T-helper 9 cell (primary cell): ENCODE data around the gene GABRB3.
"Not testable (repeated sequence)": the region's sequence is repeated elsewhere in the genome, so short reads cannot be mapped to it uniquely, and the experiment has no call there.

Experiments
- DNase-seq: peaks from one replicate; pipeline ENCODE4 v3.0.0-alpha.2; 2020

Gene GABRB3

DNA sequence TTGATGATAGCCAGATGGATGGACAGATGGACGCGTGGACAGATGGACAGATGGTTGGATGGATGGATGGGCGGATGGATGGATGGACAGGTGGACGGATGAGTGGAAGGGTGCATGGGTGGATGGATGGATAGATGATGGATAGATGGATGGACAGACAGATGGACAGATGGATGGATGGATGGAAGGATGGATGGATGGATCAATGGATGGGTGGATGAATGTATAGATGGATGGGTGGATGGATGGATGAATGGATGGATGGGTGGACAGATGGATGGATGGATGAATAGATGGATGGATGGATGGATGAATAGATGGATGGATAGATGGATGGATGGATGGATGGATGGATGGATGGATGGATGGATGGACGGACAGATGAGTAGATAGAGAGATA is 40.9 kb downstream of the GABRB3 start:
- DNase-seq, result no peak

DNA sequence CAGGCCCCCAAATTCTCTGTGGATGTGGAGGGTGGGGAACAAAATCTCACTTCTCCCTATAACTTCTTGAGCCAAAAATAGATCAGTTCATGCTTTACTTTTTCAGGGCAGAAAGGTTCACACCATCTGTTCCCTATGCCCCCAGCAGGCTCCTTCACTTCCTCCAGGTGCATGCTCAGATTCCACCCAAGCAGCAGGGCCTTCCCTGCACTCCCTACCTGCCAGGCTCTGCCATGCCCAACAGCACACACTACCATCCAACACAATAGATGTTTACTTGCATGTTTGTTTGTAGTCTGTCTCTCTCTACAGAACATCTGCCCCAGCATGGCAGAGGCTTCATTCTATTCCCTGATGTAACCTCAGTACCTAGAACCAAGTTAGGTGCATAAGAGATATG is 43.3 kb downstream of the GABRB3 start:
- DNase-seq, result no peak

DNA sequence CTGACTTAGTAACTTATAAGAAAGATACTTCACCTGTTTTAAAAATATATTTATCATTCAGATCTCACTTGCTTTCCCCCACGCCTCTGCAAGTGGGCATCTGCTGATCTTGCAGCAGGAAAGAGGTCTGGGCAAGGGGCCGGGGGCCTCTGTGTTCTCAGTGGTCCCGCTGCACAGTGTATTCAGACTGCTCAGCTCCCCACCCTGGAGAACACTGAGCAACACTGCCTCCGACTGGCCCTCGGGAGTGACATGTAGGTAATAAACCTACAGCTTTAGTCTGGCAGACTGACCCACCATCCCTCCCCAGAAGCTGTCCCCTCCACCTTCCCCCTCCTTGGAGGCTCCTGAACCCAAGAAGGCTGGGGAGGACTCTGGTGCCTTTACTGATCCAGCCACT is 43.8 kb downstream of the GABRB3 start:
- no peak for DNase-seq

DNA sequence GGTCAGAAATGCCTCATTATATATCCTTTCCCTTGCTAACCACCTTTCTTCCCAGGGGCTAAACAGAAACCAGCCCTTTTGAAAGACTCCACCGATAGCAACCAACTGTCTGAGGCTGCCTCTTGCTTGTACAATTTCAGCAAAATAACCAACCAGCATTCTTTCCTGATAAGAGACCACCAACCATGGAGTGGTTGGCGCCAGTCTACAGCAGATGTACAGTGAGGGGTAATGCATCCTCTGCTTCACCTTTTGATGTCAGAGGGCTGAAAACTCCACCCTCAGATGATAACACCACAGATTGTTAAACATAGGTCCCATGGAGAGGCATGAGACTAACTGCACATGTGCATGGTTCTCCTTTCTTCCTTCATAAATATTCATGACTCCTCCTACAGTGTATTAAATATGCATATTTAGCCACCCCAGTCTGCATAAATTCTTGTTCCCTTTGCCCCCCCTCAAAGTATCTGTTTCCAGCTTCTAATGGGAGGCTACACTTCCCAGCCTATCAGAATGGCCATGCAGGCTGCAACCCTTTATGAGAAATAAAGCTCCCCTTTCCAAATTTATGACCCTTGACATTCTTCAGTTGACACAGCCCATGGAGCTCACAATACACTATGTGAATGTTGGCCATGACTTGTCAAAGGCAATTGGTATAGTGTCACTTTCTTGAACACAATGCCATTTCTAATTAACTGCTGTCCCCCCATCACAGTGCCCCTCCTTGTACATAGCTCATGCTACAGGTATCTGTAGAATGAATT is 48.3 kb downstream of the GABRB3 start:
- no peak for DNase-seq

DNA sequence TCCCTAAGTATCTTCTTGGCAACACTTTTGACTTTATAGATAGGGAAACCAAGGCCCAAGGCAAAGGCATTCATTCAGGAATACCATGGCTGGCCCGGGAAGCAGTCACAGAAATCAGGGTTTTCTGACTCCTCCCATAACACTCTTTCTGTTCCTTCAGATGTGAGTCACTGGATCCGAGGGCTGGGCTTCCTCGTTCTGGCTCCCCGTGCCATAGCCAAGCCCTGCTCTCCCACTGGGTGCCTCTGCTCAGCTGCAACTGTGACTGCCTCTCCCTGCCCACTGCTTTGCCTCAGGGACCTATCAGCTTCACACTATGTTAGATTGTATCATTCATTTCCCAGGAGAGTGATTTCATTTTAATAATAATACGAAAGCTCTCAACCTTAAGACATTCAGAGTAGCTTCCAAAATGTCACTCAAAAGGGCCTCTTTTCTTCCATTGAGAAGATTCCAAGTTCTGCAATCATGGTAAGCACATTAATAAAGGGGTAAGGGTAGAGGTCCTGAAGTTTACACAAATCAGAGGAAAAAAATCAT is 50.2 kb downstream of the GABRB3 start:
- no peak for DNase-seq

DNA sequence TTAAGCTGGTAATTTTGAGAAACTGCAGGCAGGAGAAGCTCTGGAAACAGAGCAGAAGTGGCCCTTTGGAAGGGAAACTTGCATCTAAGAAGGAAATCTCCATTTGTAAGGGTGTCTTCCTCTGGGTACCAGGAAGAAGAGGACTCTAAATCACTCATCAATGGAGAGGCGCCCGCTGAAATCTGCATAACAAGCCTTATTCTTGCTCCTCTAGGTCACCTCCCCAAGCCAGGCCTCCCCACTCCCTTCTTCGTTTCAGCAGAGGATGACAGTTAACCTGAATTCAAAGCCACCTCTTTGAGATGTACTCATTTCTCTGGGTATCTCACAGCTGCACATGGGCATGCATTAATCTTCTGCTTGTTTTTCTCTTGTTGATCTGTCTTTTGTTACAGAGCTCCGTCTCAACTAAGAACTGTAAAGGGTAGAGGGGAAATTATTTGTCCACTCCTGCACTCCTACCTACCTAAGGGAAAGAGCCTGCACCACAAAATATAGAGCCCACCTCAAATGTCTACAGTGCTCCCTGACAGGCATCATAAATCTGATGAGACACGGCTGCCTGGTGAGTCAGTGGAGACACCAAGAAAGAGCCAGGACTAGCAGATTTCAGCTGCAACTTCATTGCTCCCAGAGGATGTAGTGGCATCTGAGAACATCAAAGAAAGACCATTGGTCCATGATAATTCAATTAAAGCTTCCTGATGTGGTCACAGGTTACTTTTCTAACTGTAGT is 51.5 kb downstream of the GABRB3 start:
- DNase-seq, result no peak

DNA sequence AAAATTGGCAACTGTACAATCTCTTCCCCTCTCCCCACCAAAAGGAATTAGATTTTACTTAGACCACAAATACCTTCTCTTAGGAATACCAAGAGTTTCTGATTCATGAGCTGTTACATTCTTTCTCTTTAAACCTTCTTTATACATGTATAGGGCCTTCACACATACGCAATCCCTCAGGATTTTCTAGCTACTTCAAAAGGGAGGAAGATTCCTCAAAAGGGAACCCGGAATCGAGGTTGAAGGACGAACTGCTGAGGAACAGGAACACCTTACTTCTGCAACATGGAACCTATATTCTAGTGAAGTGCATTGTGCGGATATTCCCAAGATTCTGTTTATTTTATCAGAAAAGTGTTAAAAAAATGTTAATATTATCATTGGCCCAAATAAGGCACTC is 52.3 kb downstream of the GABRB3 start:
- DNase-seq, result no peak

DNA sequence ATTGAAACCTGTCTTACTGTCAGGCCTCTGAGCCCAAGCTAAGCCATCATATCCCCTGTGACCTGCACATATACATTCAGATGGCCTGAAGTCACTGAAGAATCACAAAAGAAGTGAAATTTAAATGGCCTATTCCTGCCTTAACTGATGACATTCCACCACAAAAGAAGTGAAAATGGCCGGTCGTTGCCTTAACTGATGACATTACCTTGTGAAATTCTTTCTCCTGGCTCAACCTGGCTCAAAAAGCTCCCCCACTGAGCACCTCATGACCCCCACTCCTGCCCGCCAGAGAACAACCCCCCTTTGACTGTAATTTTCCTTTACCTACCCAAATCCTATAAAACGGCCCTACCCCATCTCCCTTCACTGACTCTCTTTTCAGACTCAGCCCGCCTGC is 53.0 kb downstream of the GABRB3 start:
- not testable (repeated sequence) for DNase-seq

DNA sequence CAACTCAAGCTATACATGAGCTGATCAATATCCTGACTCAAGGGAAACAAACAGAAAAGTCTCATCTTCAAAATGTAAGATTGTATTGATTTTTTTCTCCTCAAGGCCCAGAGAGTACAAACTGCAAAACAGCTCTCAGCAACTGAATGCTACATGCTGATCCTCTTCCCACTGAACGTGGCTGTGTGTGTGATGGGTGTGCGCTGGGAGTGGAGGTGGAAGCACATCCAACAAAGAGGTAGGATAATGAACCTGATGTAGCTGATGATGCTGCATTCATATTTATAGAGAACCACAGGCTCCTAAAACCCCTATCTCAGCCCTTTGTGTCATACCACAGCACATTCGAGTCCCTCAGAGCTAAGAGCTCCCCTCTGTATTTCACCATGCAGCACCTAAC is 56.8 kb downstream of the GABRB3 start:
- DNase-seq, result no peak

DNA sequence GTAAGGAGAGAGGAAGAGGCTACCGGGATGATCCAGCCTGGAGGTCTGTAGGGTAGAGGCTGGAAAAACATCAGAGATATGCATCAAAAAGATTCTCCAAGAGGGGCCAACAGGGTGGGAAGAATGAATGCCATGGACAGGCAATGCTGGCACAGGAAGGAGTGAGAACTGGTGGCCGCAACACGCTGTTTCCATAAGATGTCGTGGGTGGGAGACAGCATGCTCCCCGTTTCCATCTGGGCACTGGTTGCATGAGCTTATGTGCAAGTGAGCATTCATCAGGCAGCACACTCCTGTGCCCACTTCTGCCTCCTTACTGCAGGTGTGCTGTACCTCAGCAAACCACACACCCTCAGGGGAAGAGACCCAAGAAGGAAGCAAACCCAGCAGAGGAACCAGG is 59.4 kb downstream of the GABRB3 start:
- no peak for DNase-seq

DNA sequence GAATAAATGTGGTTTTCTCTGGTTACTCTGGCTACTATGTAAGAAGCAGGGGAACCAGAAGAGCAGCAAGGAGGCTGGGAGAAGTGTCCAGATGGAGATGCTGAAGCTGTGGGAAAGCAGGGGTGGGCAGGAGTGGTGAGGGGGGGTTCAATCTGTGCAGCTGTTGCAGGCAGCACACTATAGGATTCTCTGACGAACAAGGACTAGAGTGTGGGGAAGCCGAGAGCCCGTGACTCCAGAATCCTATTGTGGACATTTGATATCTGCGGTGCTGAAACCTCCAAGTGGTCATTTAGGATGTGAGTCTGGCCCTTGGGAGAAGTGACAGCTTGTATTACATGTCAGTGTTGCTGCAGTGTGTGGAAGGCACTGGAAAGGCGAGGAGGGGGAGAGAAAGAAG is 60.5 kb downstream of the GABRB3 start:
- no peak for DNase-seq

DNA sequence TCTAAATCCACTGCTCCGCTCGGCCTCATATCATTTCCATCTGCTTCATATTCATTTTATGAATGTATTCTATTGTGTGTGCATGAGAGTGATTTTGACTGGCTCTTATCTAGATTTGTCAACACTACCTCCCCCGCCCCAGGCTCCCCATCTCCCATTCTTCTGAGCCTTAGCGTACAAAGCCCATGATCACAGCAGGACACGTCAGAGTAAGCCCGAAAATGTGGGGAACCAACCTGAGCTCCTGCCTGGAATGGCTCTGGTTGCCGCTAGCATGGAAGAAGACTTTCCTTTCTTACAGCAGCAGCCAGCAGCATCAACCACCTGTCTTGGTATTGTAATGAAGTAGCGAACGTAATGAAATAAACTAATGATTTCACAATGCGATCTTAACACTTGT is 61.4 kb downstream of the GABRB3 start:
- DNase-seq, result no peak

DNA sequence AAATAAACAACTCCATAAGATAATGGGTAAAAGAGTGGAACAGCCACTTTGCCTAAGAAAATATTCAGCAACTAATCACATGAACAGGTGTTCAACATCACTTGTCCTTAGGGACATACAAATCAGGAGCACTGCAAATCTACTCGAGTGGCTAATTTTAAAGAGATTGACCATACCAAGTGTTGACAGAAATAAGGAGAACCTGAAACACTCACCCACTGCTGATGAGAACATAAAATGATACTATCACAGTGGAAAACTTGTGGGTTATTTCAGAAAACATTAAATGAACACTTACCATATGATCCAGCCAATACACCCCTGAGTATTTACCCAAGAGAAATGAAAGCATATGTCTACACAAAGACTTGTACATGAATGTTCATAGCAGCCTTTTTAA is 70.5 kb downstream of the GABRB3 start:
- no peak for DNase-seq

DNA sequence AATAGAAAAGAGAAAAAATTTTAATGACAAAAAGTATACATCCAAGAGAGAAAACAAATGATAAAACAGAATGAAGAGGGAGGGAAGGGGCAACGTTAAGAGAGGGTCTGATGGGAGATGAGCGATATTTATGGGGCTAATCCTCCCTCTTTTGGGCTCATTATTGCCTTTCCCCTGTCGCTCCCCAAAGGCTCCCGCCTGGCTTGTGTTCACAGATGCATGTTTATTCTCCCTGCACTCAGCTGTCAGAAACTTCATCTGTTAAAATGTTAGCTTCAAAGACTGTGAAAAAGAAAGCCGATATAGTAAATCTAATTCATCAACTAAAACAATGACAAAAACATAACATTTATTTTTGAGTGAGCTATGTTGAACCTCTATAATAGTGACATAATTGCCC is 74.3 kb downstream of the GABRB3 start:
- DNase-seq, result no peak

DNA sequence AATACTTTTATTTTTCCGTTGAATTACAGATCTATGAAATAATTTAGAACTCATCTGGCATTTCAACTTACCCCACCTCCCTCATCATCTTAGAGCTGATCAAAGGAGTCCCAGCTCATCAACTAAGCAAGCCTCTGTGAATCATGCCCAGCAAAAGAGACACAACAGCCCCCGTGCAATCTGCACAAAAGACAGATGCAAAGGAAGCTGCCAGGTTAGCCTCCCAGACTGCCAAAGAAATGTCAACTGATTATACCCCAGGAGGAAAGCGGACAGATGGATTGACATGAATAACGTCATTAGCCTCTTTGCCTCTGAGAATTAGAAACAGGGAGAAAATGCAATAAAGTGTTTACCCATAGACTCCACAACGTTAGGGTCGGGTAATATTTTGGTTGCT is 75.0 kb downstream of the GABRB3 start:
- DNase-seq, result no peak

DNA sequence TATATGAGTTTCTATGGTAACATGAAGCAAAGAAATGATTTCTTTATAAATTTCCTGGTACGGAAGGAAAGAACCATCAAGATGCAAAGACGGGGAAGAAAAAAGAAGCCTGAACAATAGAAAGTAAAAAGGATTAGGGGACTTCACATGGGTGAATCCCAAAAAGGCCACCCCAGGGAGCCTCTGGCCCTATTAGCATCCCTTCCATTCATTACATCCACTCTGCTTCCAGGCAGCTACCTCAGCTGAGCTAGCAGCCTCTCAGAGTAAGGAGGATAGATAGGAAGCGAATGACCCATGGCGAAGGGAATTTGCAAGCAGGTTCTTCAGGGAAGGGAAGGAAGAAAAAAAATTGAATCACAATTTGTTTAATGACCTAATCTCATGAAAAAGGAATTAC is 81.6 kb downstream of the GABRB3 start:
- DNase-seq, result no peak

DNA sequence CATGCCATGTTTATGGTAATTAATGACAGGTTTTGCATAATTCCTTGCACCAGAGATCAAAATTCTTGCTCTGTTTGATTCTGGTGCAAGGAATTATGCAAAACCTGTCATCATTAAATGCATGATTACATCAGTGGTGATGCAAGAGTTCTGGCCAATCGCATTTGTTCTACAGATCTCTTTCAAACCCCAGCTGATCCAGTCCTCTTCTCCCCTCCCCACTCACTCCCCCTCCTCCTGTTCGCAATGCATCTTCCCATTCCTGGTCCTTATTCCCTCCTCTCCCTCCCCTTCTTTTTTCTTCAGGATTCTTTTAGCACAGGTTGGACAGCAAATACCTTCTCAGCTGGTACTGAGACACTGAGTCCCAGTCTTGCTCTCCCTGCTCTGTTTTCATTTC is 82.1 kb downstream of the GABRB3 start:
- DNase-seq, result no peak

DNA sequence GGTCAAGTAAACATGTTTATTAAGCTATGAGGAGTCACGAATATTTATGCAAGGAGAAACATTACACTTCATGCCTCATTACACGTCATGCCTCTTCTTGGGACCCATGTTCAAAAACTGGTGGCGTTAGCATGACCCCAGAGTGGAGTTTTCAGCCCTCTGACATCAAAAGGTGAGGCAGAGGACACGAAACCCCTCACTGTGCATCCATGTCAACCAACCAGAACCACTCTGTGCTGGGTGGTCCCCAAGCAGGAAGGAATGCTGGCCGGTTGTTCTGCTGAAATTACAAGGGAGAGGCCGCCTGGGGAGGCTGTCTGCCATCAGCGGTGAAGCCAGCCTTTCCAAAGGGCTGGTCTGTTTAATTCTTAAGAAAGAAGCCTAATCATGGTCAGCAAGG is 83.4 kb downstream of the GABRB3 start:
- no peak for DNase-seq

DNA sequence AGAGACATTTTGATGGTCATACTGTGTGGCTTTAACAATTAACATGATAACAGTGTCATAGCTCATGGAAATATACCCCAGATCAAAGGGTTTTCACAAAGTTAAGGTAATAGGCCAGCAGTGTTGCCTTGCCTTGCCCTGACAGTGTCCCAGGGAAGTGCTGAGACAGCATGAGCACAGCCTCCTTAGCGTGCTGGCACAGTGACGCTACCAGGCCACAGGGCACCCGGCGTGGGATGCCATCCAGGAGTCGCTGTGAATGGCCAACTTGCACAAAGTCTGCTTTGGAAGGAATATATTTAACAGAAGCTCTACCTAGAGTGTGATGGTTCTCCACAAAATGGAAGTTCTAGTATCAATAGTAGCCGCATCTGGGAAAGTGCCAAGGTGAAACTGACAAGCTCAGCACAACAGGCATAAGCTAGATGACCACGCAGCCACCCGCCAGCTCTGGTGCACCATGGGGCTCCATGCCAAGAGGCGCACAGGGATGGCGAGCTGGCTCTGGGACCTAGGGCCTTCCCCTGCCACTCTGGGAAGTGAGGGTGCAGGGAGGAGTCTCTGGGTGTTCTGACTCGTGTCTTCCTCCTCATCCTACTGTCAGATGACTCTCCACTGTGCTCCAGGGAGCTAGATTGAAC is 86.2 kb downstream of the GABRB3 start:
- no peak for DNase-seq

DNA sequence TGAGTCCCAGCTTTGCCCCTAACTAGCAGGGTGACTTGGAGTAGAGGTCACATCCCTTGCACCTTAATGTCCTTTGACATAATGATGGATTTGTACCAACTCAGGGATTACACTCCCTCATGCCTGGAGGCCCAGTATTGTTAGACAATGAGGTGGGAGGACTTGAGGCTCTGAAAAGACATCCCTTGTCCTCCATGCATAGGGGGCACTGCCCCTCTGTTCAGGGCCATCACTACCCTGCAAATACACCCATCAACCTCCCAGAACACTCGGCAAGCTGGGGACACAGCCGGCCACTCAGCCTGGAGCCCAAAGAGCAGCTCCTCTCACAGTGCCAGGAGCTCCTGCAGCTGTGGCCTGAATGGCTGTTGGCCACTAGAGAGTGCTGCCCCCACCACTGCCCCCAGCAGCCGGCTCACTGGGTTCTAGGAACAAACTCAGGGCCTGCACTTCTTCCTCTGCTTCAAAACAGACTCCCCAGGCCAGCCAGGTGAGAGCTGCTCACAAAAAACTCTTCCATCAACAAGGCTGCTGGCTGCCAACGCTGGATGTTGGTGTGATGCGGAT is 90.2 kb downstream of the GABRB3 start:
- DNase-seq, result no peak

DNA sequence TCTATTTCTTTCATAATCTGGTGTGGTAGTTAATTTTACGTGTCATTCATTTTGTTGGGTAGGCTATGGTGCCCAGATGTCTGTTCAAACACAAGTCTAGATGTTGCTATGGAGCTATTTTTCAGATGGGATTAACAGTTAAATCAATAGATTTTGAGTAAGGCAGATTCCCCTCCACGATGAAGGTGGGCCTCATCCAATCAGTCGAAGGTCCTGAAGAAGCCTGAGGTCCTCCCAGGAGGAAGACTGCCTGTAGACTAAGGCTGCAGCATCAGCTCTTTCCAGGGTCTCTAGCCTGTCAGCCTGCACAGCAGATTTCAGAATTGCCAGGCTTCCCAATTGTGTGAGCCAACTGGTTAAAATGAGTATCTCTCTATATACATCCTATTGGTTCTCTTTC is 92.9 kb downstream of the GABRB3 start:
- DNase-seq, result no peak

DNA sequence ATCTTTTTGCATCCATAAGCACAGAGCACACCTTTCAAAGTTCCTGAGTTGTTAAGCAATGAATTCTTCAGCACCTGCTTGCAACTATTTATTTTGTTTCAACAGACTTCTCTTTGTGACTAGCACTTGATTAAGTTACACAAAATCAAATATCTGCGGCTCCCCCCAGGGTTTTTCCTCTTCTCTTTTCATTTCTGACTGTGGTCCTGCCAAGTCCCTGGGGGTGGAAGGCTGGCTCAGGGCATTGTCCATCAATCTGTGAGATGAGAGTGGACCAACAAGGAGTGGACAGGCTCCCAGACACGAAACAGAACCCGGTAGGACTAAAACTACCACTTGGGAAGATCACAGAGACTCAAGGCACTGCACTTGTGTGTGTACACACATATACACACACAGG is 96.8 kb downstream of the GABRB3 start:
- no peak for DNase-seq

DNA sequence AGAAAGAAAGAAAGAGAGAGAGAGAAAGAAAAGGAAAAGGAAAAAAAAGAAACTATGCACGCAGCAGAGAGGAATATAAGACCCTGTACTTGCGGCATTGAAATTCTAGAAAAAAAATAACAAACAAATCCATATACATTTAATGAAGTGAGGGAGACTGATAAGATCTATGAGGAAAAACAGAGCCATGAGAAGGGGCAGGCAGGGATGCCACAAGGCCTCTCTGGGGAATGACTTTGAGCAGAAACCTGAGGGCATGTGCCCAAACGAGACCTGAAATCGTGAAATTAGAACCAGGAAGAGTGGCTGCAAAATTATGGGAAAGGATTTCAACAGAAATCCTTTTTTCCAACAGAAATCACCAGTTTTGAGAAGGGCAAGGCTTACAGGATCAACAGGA is 98.4 kb downstream of the GABRB3 start:
- no peak for DNase-seq

DNA sequence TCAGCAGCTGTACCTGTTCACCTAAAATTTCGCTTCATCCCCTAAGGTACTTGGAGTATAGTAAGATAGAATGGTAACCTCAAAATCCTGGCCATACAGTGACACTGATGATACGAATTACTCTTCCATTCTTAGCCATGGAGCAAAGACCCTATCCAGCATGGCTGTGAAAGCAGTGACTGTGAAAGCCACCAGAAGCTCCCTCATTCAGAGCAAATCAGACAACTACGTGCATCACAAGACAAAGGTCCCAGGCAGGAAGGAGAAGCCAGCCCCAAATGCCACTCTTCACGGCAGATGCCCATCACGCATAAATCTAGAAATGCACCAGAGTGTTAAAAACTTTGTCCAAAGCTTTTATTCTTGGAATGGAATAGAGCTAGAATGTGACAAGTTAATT is 99.4 kb downstream of the GABRB3 start:
- no peak for DNase-seq
